K562 (cell line): ENCODE measurements around the gene METRNL. TPM values are rescaled to one million over a fixed set of nuclear protein-coding genes. Genes with fewer than 3 reads are reported as not detected.

ENCODE experiments used
- CBX2 ChIP-seq: fragments of 200-600 bp; sonication (generic); IDR thresholded peaks from one replicate; pipeline ENCODE4 v1.6.1; 2012; ENCODE audit warnings: mild to moderate bottlenecking, low read length, inconsistent platforms; ENCODE audit not compliant: insufficient read depth, poor library complexity, severe bottlenecking
- CHD4 ChIP-seq: fragments of 200-600 bp; sonication (generic); IDR thresholded peaks from 3 replicates; pipeline ENCODE4 v1.6.1; 2012; ENCODE audit warnings: low read depth, mild to moderate bottlenecking, mixed read lengths, low read length, inconsistent platforms; ENCODE audit not compliant: insufficient read depth, insufficient replicate concordance, poor library complexity, severe bottlenecking
- CUX1 ChIP-seq: fragments of 200-800 bp; sonication (Bioruptor generic); IDR thresholded peaks from 2 replicates; pipeline ENCODE4 v1.6.1; 2016; ENCODE audit warnings: missing genetic modification characterization, missing compliant biosample characterization
- HDAC6 ChIP-seq: IDR thresholded peaks from 2 replicates; pipeline ENCODE4 v1.6.1; 2012; ENCODE audit warnings: low read depth, mild to moderate bottlenecking, control low read depth, inconsistent platforms, low read length, moderate library complexity
- HMGXB4 ChIP-seq: sonication (generic); formaldehyde crosslinking; IDR thresholded peaks from 2 replicates; pipeline ENCODE4 v1.8.1; 2023; ENCODE audit warnings: mild to moderate bottlenecking, missing genetic modification reagents
- MAFG ChIP-seq: fragments of 450-650 bp; conservative IDR thresholded peaks from 2 replicates; pipeline ENCODE4 v1.6.1; 2016; ENCODE audit warnings: missing genetic modification characterization, missing compliant biosample characterization
- NONO ChIP-seq, 2 experiments: fragments of 200-400 bp in 1 of 2; fragments of 450-650 bp in 1 of 2; formaldehyde crosslinking in 1 of 2; IDR thresholded peaks; 2 replicates each; pipeline ENCODE4 v1.6.1; 2017; ENCODE audit warnings: low read depth in 2 of 2, mild to moderate bottlenecking in 2 of 2, moderate library complexity in 2 of 2, low read length in 1 of 2
- NR4A1 ChIP-seq, 2 experiments: fragments of 250-450 bp in 1 of 2; fragments of 450-650 bp in 1 of 2; sonication (Bioruptor Pico) in 1 of 2; IDR thresholded peaks; 2 replicates each; pipeline versions ENCODE4 v1.4.0 to v1.6.1; 2016 to 2020; ENCODE audit warnings: mild to moderate bottlenecking in 2 of 2, missing compliant biosample characterization in 1 of 2, missing genetic modification characterization in 1 of 2, moderate library complexity in 1 of 2
- SRSF1 ChIP-seq: fragments of 200-400 bp; formaldehyde crosslinking; IDR thresholded peaks from 2 replicates; pipeline ENCODE4 v1.6.1; 2017; ENCODE audit warnings: mild to moderate bottlenecking, low read depth, low read length, moderate library complexity
- TAL1 ChIP-seq: fragments of 450-650 bp; IDR thresholded peaks from 2 replicates; pipeline ENCODE4 v1.6.1; 2016; ENCODE audit warnings: mild to moderate bottlenecking
- TEAD4 ChIP-seq, 2 experiments: sonication (generic) in 1 of 2; formaldehyde crosslinking in 1 of 2; IDR thresholded peaks; 2 replicates each; pipeline versions ENCODE4 v1.6.1 to v1.8.0; 2012 to 2022; ENCODE audit warnings: borderline replicate concordance in 1 of 2, inconsistent platforms in 1 of 2, low read length in 1 of 2, mild to moderate bottlenecking in 1 of 2, missing genetic modification reagents in 1 of 2
- TFAM ChIP-seq: fragments of 250-450 bp; sonication (Bioruptor Pico); conservative IDR thresholded peaks from 2 replicates; pipeline ENCODE4 v1.5.0; 2021; ENCODE audit warnings: mild to moderate bottlenecking, moderate library complexity
- TRIM24 ChIP-seq, 2 experiments: fragments of 450-650 bp; IDR thresholded peaks; 2 replicates each; pipeline ENCODE4 v1.6.1; 2016
- ZNF316 ChIP-seq: fragments of 450-650 bp; IDR thresholded peaks from 2 replicates; pipeline ENCODE4 v1.6.1; 2016
- polyA plus RNA-seq, 8 experiments: library from polyadenylated mRNA; depleted of rRNA in 4 of 8; stranded (reverse) in 5 of 8; unstranded in 3 of 8; fragments of >200 nt; fragmentation: Nextera tagmentation in 2 of 8; fragmentation: Illumina TruSeq in 1 of 8; extraction: Ambion mirVana in 2 of 8; extraction: Trizol in 1 of 8; gene quantifications; 2 replicates each; pipeline versions ENCODE4 v1.2.1 to v1.2.3, GENCODE V29; 2011 to 2014; ENCODE audit warnings: inconsistent platforms in 1 of 8, missing spikeins in 1 of 8
- total RNA-seq, 7 experiments: library from RNA; depleted of rRNA in 6 of 7; stranded (reverse); fragments of >200 nt in 6 of 7; fragmentation: Illumina TruSeq in 2 of 7; extraction: Trizol in 2 of 7; gene quantifications; 2 replicates each; pipeline versions ENCODE4 v1.2.1 to v1.2.3, GENCODE V29; 2011 to 2021; ENCODE audit warnings: low replicate concordance in 1 of 7
- TF ChIP-seq, protein P1 (sequence below): fragments of 450-650 bp; IDR thresholded peaks from 2 replicates; pipeline ENCODE4 v1.6.1; 2017; ENCODE audit warnings: antibody characterized with exemption
- TF ChIP-seq, protein P2 (sequence below): fragments of 250-450 bp; sonication (Bioruptor Pico); IDR thresholded peaks from 2 replicates; pipeline ENCODE4 v1.8.0; 2021; ENCODE audit warnings: moderate library complexity, mild to moderate bottlenecking, inconsistent platforms

METRNL gene
- total and polyA plus RNA-seq, 9 of the 15 experiments (the other 6 are each of a cell fraction or from before 2014, with no cell fraction given) = 0.17 to 31.8 (median 2.9) TPM

- TF ChIP-seq NR4A1 (CRISPR knock-in tag; IDR thresholded peaks at IDR 0.05) = no peak
- TF ChIP-seq NR4A1 (tag; IDR thresholded peaks at IDR 0.05) = no peak
- peak; percentile 69 to 70; a peak in 3 of 4 replicates for TF ChIP-seq TRIM24 (IDR thresholded peaks at IDR 0.05)
- TF ChIP-seq HMGXB4 = no peak
- TF ChIP-seq TFAM (CRISPR knock-in tag) = no peak
- no peak for TF ChIP-seq NONO (IDR thresholded peaks at IDR 0.05; ENCODE audit: low read depth in 2 of 2, low read length in 1 of 2)
- peak; percentile 71 for TF ChIP-seq TAL1
- TF ChIP-seq CUX1 = no peak
- no peak for TF ChIP-seq CBX2
- no peak for TF ChIP-seq MAFG (tag)
- TF ChIP-seq HDAC6 = no peak
- TF ChIP-seq CHD4 = no peak
- TF ChIP-seq, protein P1, sequence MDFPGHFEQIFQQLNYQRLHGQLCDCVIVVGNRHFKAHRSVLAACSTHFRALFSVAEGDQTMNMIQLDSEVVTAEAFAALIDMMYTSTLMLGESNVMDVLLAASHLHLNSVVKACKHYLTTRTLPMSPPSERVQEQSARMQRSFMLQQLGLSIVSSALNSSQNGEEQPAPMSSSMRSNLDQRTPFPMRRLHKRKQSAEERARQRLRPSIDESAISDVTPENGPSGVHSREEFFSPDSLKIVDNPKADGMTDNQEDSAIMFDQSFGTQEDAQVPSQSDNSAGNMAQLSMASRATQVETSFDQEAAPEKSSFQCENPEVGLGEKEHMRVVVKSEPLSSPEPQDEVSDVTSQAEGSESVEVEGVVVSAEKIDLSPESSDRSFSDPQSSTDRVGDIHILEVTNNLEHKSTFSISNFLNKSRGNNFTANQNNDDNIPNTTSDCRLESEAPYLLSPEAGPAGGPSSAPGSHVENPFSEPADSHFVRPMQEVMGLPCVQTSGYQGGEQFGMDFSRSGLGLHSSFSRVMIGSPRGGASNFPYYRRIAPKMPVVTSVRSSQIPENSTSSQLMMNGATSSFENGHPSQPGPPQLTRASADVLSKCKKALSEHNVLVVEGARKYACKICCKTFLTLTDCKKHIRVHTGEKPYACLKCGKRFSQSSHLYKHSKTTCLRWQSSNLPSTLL = no peak
- peak; percentile 59 for TF ChIP-seq TEAD4 (IDR thresholded peaks at IDR 0.05; ENCODE audit: low read length)
- no peak for TF ChIP-seq TEAD4 (CRISPR knock-in tag; IDR thresholded peaks at IDR 0.05; ENCODE audit: borderline replicate concordance)
- TF ChIP-seq SRSF1 = no peak
- no peak for TF ChIP-seq ZNF316
- TF ChIP-seq, protein P2, sequence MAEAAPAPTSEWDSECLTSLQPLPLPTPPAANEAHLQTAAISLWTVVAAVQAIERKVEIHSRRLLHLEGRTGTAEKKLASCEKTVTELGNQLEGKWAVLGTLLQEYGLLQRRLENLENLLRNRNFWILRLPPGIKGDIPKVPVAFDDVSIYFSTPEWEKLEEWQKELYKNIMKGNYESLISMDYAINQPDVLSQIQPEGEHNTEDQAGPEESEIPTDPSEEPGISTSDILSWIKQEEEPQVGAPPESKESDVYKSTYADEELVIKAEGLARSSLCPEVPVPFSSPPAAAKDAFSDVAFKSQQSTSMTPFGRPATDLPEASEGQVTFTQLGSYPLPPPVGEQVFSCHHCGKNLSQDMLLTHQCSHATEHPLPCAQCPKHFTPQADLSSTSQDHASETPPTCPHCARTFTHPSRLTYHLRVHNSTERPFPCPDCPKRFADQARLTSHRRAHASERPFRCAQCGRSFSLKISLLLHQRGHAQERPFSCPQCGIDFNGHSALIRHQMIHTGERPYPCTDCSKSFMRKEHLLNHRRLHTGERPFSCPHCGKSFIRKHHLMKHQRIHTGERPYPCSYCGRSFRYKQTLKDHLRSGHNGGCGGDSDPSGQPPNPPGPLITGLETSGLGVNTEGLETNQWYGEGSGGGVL (CRISPR knock-in tag) = no peak
Measured at GRCh38 chr17:83131401-83132011, 52.1 kb downstream of the METRNL start (continued).
